DMS114 treated with DMSO at 0.1 percent for 48 hours (cell line): Measurements from ENCODE around the gene LRATD1.

Experiments
- DNase-seq: peaks from one replicate; lab custom pipeline; 2025; ENCODE audit not compliant: unreplicated experiment; lab: John Stamatoyannopoulos, UW

LRATD1 gene

GRCh38 chr2:14633461-14634181, 1.1 kb downstream of the LRATD1 start:
- no peak for DNase-seq

- no peak for DNase-seq
Observed at GRCh38 chr2:14634182-14634488, 1.6 kb downstream of the LRATD1 start.

- DNase-seq, result peak; percentile 16
Observed at GRCh38 chr2:14634489-14635390, 2.2 kb downstream of the LRATD1 start.

DNA sequence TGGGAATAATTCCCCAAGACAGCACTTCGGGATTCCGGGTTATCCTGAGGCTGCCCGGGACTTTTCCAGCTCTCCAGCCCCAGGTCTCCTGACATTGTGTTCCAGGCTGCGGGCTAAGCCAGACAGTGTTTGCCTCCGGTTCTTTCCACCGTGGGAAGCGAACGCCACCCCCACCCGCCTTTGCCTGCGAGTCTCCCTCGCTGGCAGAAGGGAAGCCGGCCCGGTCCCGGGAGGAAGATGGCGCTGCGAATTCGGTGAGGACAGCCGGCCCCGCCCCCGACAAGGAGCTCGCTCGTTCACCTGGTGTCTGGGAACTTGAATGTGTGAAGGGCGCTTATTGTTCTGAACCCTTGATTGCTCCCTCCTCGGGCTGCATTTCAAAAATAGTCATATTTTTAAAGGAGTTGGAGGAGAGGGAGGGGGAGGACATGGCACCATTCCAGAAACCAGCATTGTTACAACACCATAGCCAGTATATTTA, 2.9 kb downstream of the LRATD1 start:
- no peak for DNase-seq

GRCh38 chr2:14638488-14638887, 6.0 kb downstream of the LRATD1 start:
- DNase-seq, result no peak

GRCh38 chr2:14641116-14641515, 8.6 kb downstream of the LRATD1 start:
- DNase-seq, result no peak

- DNase-seq, result no peak
Observed at GRCh38 chr2:14642499-14642898, 10.0 kb downstream of the LRATD1 start.

DNA sequence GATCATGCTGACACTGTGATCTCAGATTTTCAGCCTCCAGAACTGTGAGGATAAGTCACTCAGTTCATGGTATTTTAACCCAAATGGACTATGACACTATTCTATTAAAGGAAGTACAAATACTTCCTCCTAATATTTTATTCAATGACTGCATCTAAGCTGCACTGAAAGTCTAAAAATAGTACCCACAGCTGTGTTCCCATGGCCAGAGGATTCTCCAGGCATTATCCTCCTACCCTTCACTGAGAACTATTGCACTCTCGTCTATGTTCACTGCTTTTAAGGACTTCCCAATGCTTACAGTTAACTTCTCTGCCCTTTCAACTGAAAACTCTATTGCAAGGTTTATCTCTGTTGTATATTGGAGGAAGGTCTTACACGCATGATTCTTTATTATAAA, 15.2 kb downstream of the LRATD1 start:
- DNase-seq, result no peak

DNA sequence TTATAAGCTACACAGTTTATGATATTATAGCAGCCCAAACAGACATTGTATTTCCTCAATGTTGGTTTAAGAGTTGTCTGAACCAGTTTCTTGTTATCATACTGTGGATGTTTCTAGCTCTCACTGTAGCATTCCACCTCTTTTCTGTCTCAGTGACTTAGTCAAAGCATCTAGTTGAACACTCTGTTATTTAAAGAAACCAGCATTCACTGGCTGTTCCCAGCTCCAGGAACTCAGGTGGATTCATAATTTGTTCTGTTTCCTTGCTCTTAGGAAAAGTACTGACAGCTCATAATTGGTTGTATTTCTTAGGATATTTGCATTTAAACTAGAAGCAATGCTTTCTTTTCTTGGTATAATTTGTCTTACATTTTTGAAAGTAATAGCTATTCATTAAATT, 17.5 kb downstream of the LRATD1 start:
- DNase-seq, result no peak

DNA sequence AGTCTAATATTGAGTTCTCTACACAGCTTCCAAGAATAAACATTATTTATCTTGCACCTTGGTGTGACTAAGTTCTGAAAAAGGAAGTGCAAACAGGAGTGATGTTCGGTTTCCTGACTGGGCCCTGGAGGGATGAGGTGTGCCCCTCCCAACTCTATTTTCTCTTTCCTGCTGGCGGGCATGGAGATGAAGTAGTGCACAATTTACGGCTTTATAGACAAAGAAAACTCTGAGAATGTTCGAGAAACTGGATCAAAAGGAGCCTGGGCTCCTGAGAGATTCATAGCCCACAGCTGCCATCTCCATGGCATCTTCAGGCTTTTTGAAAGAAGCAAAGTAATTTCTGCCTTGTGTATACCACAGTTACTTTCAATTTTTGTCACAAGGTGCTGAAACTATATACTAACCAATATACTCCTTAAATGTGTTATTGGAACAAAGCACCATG, 22.3 kb downstream of the LRATD1 start:
- DNase-seq, result no peak

DNA sequence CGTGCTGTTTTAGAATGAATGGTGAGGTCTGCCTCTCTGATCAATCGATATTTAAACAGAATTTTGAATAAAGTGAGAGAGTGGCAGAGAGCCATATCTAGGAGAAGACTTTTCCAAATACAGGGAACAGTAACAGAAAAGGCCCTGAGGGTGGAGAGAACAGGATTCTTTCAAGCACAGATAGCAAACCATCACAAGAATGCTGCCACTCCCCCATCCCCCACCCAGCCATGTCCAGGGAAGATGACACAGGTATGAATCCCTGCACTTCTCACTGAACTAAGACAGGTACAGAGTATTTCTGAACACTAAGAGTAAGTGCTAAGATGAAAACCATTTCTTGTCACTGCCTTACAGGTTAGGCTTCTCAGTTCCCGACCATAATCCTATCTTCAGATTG, 23.6 kb downstream of the LRATD1 start:
- DNase-seq, result no peak

DNA sequence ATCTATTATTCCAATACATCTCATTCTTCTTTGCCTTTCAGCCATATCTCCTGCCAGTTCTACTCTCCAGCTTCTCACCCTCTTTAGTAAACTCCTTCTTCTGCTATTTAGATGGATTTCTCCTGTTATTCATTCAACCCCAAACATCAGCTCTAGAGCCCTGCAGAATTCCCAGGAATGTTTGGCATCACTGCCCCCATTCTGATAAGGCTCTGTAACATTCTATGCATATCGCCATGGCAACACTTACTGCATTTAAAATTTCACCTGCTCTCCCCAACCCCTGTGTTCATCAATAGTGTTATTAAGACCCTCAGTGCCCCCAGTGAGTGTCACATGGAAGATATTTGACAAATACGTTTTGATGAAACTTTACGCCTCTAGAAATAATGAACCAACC, 28.6 kb downstream of the LRATD1 start:
- no peak for DNase-seq

DNA sequence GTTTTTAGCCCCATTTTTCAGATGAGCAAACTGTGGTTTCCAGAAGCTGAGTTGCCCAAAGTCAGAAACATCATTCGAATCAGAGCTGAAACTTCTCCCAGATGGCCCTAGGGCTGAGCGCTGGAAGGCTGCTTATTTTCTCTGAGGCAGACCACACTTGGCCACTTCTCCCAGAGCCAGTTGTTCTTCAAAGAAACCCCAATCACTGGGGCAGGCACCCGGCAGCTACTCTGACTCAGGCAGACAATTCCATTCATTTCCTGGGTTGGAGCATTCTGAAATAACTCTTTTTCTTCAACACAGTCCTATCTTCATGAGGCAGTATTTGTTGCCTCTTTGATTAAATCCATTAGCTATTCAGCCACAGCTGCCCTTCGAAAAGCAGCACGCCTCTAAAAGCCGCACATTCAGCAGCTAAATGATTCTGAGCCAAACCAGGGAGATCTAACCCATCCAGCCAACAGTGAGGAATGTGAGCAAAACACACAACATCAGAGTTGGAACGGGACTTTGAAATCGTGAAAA, 40.9 kb downstream of the LRATD1 start:
- no peak for DNase-seq

DNA sequence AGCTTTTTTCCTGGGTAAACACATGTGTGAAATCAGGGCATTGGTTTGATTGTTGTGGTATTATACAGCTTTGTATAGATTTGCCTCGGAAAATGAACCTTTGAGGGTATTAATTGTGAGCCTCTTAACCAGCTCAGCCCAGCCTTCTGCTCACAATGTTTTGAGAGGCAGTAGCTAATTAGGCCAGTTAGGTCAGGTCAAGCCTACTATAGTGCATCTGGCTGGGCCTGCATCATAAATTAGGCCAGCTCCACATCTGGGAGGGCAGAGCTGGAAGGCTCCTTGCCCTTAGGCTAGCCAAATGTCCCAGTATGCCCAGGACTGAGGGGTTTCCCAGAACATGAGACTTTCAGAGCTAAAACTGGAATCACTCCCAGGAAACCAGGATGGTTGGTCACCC, 43.0 kb downstream of the LRATD1 start:
- no peak for DNase-seq

- no peak for DNase-seq
Observed at GRCh38 chr2:14676371-14676770, 43.9 kb downstream of the LRATD1 start.

- no peak for DNase-seq
Observed at GRCh38 chr2:14677039-14677438, 44.5 kb downstream of the LRATD1 start.

DNA sequence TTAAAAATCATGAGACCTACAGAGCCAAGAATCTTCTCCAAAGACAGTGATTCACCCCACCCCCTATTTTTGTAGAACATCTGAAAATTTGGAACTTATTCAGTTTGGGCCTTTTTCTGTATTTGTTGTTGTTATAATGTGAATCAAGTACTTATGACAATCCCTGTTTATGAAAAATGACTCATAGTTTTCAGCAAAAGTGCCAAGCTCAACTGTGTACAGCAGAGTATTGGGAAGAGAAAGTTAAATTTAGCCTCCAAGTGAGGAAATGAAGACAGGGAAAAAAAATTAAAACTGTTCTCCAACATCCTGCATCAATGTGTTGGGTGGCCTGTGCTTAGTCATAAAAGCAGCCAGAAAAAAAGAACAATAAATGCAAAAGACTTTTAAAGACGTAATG, 46.2 kb downstream of the LRATD1 start:
- DNase-seq, result no peak

- no peak for DNase-seq
Observed at GRCh38 chr2:14681608-14682007, 49.1 kb downstream of the LRATD1 start.
